Fibroblast of peridontal ligament (primary cell): ENCODE measurements around the gene CHN2.

Experiments
- DNase-seq: peaks from one replicate; pipeline ENCODE4 v3.0.0-alpha.2; 2010; ENCODE audit errors: extremely low read depth

Gene CHN2

DNA sequence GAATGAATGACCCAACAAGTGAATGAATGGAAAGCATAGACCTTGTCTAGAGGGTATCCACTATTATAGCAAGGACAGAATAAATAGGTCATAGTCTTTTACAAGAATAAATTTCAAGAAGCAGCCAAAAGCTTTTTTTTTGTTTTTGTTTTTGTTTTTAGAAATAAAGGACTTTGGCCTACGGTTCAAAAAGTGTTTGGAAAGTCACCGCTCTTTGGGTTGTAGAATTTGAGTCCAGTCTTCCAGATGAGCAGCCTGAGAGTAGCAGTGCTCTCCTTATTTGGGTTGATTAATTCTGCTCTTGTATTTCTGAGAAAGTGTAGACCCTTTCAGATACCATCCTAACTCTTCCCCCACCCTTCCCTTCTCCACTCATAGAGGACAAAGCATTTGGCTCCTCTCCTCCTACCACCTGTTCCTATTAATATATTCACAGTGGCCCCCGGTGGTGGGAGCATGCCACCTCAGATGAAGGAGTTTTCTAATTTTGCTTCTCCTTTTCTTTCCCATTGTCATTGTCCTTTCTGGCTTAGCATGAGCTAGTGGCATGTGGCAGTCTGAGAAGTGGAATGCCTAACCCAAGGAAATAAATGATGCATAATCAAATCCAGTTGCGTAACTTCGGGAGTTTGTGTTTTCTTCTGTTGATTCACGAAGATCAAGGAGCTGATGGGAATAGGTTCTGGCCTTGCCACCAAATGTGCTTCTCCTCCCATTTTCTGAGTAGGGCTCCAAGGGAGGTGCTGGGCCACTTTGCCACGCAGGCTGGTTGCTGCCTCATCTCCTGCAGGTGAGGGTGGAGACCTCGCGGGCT, 114.7 kb downstream of the CHN2 start:
- DNase-seq, result no peak

DNA sequence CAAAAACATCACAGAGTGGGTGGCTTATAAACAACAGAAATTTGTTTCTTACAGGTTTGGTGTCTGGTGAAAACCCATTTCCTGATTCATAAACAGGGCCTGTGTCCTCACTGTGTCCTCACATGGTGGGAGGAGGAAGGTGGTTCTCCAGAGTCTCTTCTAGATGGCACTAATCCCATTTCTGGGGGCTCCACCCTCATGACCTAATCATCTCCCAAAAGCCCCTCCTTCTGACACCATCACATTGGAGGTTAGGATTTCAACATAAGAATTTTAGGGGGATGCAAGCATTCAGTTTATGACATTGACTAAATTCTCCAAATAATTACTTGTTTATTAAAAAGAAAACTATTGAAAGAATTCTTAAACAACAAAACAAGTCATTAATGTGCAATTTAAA, 116.0 kb downstream of the CHN2 start:
- no peak for DNase-seq

DNA sequence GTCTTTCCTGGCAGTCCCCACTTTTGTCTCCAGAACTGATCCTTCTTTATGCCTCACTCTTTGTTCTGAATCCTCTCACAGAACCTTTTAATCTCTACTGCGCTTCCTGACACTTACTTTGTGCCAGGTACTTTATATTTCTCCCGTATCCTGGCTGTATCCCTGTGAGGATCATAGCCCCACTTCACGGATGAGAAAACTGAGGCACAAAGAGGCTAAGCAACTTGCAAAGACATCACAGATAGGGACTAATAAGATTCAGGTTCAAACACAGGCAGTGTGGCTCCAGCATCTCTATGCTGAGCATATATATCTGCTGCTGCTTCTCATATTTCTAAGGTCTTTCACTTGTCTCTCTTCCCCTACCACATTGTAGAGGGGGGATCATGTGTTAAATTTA, 116.7 kb downstream of the CHN2 start:
- no peak for DNase-seq

GRCh38 chr7:29314148-29314547, 119.6 kb downstream of the CHN2 start:
- DNase-seq, result no peak

GRCh38 chr7:29315122-29315891, 120.7 kb downstream of the CHN2 start:
- DNase-seq, result no peak

- no peak for DNase-seq
Measured at GRCh38 chr7:29315892-29316270, 121.3 kb downstream of the CHN2 start.

GRCh38 chr7:29316926-29317325, 122.4 kb downstream of the CHN2 start:
- DNase-seq, result no peak

GRCh38 chr7:29318853-29319718, 124.5 kb downstream of the CHN2 start:
- DNase-seq, result no peak

- DNase-seq, result no peak
Measured at GRCh38 chr7:29319719-29320521, 125.3 kb downstream of the CHN2 start.

DNA sequence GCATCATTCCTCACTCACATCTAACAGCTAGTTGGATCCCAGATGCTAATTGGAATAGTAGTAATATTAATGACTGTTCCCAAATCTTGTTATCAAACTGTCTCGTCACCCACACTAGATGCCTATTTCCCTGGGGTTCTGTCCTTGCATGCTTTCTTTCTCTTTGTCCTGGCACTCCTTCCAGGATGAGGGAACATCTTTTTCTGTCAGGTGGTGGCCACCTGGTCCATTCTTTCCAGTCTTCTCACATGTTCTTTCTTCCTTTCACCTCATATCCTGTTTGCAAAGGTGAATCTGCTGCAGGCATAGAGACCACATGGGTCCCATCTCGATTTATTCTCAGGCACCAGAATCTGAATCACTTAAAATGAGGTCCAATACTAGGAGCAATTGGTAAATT, 126.0 kb downstream of the CHN2 start:
- DNase-seq, result no peak

- no peak for DNase-seq
Measured at GRCh38 chr7:29322023-29322712, 127.6 kb downstream of the CHN2 start.

DNA sequence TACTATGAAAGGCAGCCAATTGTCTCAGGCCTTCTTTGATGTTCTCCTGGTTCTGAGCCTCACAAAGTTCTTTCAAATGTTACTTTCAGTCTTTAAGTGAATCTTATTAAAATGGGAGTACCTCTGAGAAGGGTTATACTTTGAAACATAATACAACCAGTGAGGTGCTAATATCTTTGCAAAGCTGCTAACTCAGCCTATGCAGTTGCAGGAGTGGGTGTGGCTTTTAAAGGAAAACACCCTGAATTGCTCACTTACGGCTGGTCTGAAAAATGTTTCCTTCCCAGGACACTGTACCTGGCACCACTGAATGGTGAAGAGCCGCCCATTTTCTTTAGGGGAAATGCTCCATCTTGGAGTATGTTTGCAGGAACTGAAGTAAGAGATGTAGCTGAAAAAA, 130.9 kb downstream of the CHN2 start:
- DNase-seq, result no peak

- no peak for DNase-seq
Measured at GRCh38 chr7:29326864-29327263, 132.3 kb downstream of the CHN2 start.

- DNase-seq, result no peak
Measured at GRCh38 chr7:29327455-29327854, 132.9 kb downstream of the CHN2 start.

- no peak for DNase-seq
Measured at GRCh38 chr7:29328045-29328444, 133.5 kb downstream of the CHN2 start.

DNA sequence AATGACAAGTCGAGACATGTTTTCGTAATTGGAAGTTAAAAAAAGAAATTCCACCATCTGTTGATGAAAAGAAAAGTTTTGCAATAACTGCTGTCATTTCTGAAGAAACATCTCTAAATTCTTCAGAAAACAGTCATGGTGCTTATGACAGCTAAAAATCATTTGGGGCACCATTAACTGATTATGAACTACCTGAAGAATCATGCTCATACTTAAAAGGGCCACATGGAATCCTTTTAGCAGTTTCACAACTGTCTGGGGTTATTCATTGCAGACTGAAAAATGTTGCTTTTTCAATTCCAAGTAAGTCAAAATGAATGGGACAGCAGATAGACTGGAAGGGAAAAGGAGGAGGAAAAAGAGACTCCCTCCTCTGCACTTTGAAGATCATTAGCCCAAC, 134.2 kb downstream of the CHN2 start:
- DNase-seq, result no peak

- DNase-seq, result no peak
Measured at GRCh38 chr7:29329686-29330085, 135.1 kb downstream of the CHN2 start.

DNA sequence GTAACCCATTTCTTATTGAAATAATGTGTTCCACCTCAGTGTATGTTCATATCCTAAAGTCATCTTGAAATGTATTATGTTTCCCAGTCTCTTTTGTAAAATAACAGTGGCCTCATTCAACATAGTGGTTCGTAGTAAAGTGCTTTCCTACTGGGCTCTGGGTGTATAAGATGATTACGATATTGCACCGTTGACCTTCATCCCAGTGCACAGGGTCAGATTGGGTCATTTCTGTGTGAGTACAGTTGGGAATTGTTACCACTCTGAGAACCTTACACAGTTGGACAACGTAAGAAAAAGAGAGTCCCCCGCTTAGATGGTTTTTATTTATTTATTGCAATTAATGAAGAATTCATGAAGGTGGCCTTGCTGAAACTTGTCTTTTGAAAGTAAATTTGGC, 135.6 kb downstream of the CHN2 start:
- DNase-seq, result no peak

- no peak for DNase-seq
Measured at GRCh38 chr7:29331163-29331562, 136.6 kb downstream of the CHN2 start.

DNA sequence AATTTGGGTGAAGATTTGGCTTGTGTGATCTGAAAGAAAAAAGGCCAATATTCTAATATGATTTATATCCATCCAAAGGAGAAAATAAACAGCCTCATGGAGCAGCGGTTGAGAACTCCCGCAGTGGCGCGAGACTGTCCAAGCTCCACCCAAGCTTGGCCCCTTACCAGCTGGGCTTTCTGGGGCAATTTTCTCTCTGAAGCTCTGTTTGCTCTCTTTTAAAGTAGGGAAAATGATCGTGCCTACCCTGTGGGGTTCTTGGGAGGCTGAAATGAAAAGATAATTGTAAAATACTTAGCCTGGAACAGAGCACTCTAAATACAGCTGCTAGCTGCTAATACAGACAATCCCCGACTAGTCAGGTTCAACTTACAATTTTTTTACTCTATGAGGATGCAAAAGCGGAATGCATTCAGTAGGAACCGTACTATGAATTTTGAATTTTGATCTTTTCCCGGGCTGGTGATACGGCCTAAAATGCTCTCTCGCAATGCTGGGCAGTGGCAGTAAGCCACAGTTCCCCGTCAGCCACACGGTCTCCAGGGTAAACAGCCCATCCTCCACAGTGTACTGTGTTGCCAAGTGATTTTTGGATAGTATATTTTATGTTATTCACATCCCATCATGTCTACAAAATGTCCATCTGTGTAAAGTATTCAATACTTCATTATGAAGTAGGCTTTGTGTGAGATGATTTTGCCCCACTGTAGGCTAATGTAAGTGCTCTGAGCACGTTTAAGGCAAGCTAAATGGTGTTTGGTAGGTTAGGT, 137.7 kb downstream of the CHN2 start:
- no peak for DNase-seq
